Mesenchymal stem cell (in vitro differentiated cells and primary cell): Measurements from ENCODE around the gene MAEL.

Source experiments
- DNase-seq: peaks from one replicate; pipeline ENCODE4 v3.0.0-alpha.2; 2013
- H2AFZ ChIP-seq: one replicate; pipeline ENCODE4 v1.6.1; 2013; ENCODE audit warnings: low read depth, mild to moderate bottlenecking, control low read depth, inconsistent platforms, low read length, moderate library complexity
- H2AK5ac ChIP-seq: 2 replicates; pipeline ENCODE4 v1.6.1; 2013; ENCODE audit warnings: low read length, moderate library complexity, mild to moderate bottlenecking, inconsistent platforms; ENCODE audit not compliant: severe bottlenecking
- H2BK120ac ChIP-seq: one replicate; pipeline ENCODE4 v1.6.1; 2013; ENCODE audit warnings: low read depth, mild to moderate bottlenecking, inconsistent platforms, low read length, moderate library complexity
- H2BK12ac ChIP-seq, 2 experiments: one replicate each; pipeline ENCODE4 v1.6.1; 2013; ENCODE audit warnings: inconsistent platforms in 2 of 2, low read length in 2 of 2, mild to moderate bottlenecking in 2 of 2, moderate library complexity in 2 of 2, control low read depth in 1 of 2
- H2BK15ac ChIP-seq: one replicate; pipeline ENCODE4 v1.6.1; 2013; ENCODE audit warnings: mild to moderate bottlenecking, low read depth, inconsistent platforms; ENCODE audit not compliant: poor library complexity, severe bottlenecking
- H2BK5ac ChIP-seq: 2 replicates; pipeline ENCODE4 v1.6.1; 2013; ENCODE audit warnings: low read depth, mild to moderate bottlenecking, low read length, control low read depth, inconsistent platforms; ENCODE audit not compliant: poor library complexity, severe bottlenecking
- H3K14ac ChIP-seq, 2 experiments: one replicate each; pipeline ENCODE4 v1.6.1; 2013; ENCODE audit warnings: inconsistent platforms in 2 of 2, low read length in 2 of 2, control low read depth in 1 of 2, mild to moderate bottlenecking in 1 of 2, moderate library complexity in 1 of 2
- H3K18ac ChIP-seq, 2 experiments: one replicate each; pipeline ENCODE4 v1.6.1; 2013; ENCODE audit warnings: inconsistent platforms in 2 of 2, low read length in 2 of 2, control low read depth in 1 of 2, low read depth in 1 of 2, mild to moderate bottlenecking in 1 of 2
- H3K23ac ChIP-seq, 2 experiments: one replicate each; pipeline ENCODE4 v1.6.1; 2013; ENCODE audit warnings: inconsistent platforms in 2 of 2, low read length in 2 of 2, mild to moderate bottlenecking in 2 of 2, moderate library complexity in 2 of 2, control low read depth in 1 of 2
- H3K27ac ChIP-seq: 2 replicates; pipeline ENCODE4 v1.5.1; 2013; ENCODE audit warnings: mild to moderate bottlenecking, moderate library complexity, low read length, control low read depth, inconsistent platforms; ENCODE audit not compliant: poor library complexity, severe bottlenecking
- H3K27me3 ChIP-seq, 2 experiments: 2 replicates each; pipeline versions ENCODE4 v1.6.1 to v1.7.0; 2013; ENCODE audit warnings: low read length in 2 of 2, mild to moderate bottlenecking in 2 of 2, moderate library complexity in 2 of 2, control low read depth in 1 of 2, inconsistent platforms in 1 of 2; ENCODE audit not compliant: control insufficient read depth in 1 of 2, insufficient read depth in 1 of 2
- H3K36me3 ChIP-seq, 2 experiments: 2 replicates each; pipeline versions ENCODE4 v1.6.1 to v1.7.0; 2013; ENCODE audit warnings: low read length in 2 of 2, control low read depth in 1 of 2, inconsistent platforms in 1 of 2, low read depth in 1 of 2, mild to moderate bottlenecking in 1 of 2; ENCODE audit not compliant: insufficient read depth in 2 of 2, control insufficient read depth in 1 of 2
- H3K4ac ChIP-seq, 2 experiments: one replicate each; pipeline ENCODE4 v1.6.1; 2013; ENCODE audit warnings: inconsistent platforms in 2 of 2, low read length in 2 of 2, mild to moderate bottlenecking in 2 of 2, moderate library complexity in 2 of 2, control low read depth in 1 of 2, low read depth in 1 of 2
- H3K4me1 ChIP-seq: 2 replicates; pipeline ENCODE4 v1.6.1; 2013; ENCODE audit warnings: low read depth, low read length, control low read depth; ENCODE audit not compliant: control insufficient read depth, insufficient read depth
- H3K4me2 ChIP-seq: 2 replicates; pipeline ENCODE4 v1.6.1; 2013; ENCODE audit warnings: low read length, mild to moderate bottlenecking, inconsistent platforms; ENCODE audit not compliant: poor library complexity, severe bottlenecking
- H3K4me3 ChIP-seq, 2 experiments: 2 replicates each; pipeline versions ENCODE4 v1.5.1 to v1.7.0; 2013; ENCODE audit warnings: low read length in 2 of 2, mild to moderate bottlenecking in 2 of 2, control low read depth in 1 of 2, low read depth in 1 of 2; ENCODE audit not compliant: insufficient read depth in 1 of 2
- H3K79me1 ChIP-seq: replicated peaks from 2 replicates; pipeline ENCODE4 v1.6.1; 2013; ENCODE audit warnings: mild to moderate bottlenecking, control low read depth, low read length, inconsistent platforms; ENCODE audit not compliant: poor library complexity, severe bottlenecking
- H3K9ac ChIP-seq: 2 replicates; pipeline ENCODE4 v1.7.0; 2013; ENCODE audit warnings: mild to moderate bottlenecking, low read length, moderate library complexity
- H3K9me3 ChIP-seq: 2 replicates; pipeline ENCODE4 v1.7.0; 2013; ENCODE audit warnings: mild to moderate bottlenecking, low read length; ENCODE audit not compliant: control insufficient read depth
- H4K8ac ChIP-seq: one replicate; pipeline ENCODE4 v1.6.1; 2013; ENCODE audit warnings: inconsistent platforms, mild to moderate bottlenecking, low read length, moderate library complexity
- H4K91ac ChIP-seq: one replicate; pipeline ENCODE4 v1.6.1; 2013; ENCODE audit warnings: mild to moderate bottlenecking, low read length, inconsistent platforms
- WGBS: methylation state at CpG from one replicate; pipeline ENCODE4 v1.1.7; 2013; ENCODE audit warnings: mixed read lengths; 5-methylcytosine and 5-hydroxymethylcytosine counted together

MAEL gene

DNA sequence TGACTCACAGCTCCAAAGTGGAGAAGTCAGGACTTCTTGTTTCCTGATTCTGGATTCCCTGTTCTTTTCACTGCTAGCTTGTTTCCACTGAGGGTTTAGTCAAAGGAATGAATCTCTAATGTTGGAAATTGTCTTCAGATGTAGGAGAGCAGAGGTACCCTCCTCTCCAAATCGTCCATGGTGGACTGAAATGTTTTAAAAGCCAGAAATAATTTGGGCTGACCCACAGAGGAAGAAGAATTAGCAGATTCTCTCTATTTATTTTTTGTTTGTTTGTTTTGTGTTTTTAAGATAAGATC, 70.7 kb downstream of the MAEL start:
- Histone ChIP-seq H3K27ac (no peak overlapping the region), H3K4ac (no peak overlapping the region), H2BK15ac (no peak overlapping the region), H3K4me3 (no peak overlapping the region), H3K23ac (no peak overlapping the region), H2BK12ac (no peak overlapping the region), H3K9ac (peak overlapping the region; percentile 12), H2AK5ac (no peak overlapping the region), H3K27me3 (peaks cover 14 to 16% of the 10 kb centered on the region in 2 experiments), H3K18ac (no peak overlapping the region), H3K36me3 (no peaks in the 10 kb centered on the region), H3K4me2 (no peak overlapping the region), H3K14ac (no peak overlapping the region), H2BK5ac (no peak overlapping the region), H2AFZ (no peak overlapping the region), H4K91ac (no peak overlapping the region), H3K9me3 (no peaks in the 10 kb centered on the region), H3K79me1 (no peaks in the 10 kb centered on the region), H4K8ac (no peak overlapping the region), H2BK120ac (no peak overlapping the region), H3K4me1 (peaks cover 6% of the 10 kb centered on the region)
- WGBS = 69% methylated on average over 1 of the region's 1 CpG
- no peak for DNase-seq

- Histone ChIP-seq H3K4me1 (peaks cover 6% of the 10 kb centered on the region), H3K4me3 (no peak overlapping the region), H2AFZ (no peak overlapping the region), H3K9me3 (no peaks in the 10 kb centered on the region), H2BK15ac (no peak overlapping the region), H4K8ac (no peak overlapping the region), H4K91ac (no peak overlapping the region), H3K4me2 (no peak overlapping the region), H3K27me3 (peaks cover 14 to 16% of the 10 kb centered on the region in 2 experiments), H3K14ac (no peak overlapping the region), H3K9ac (no peak overlapping the region), H2BK120ac (no peak overlapping the region), H2BK5ac (no peak overlapping the region), H3K23ac (no peak overlapping the region), H2AK5ac (no peak overlapping the region), H2BK12ac (no peak overlapping the region), H3K18ac (no peak overlapping the region), H3K36me3 (no peaks in the 10 kb centered on the region), H3K4ac (no peak overlapping the region), H3K27ac (no peak overlapping the region), H3K79me1 (no peaks in the 10 kb centered on the region)
- DNase-seq = peak; percentile 6
- WGBS = 81% methylated on average over 10 of the region's 10 CpGs
These were observed 71.3 kb downstream of the MAEL start for GRCh38 chr1:167060141-167061072.

- no peak overlapping the region for H4K91ac ChIP-seq
- H3K9ac ChIP-seq = no peak overlapping the region
- no peak overlapping the region for H4K8ac ChIP-seq
- H2AFZ ChIP-seq = no peak overlapping the region
- DNase-seq = no peak
- H3K27ac ChIP-seq = no peak overlapping the region
- no peak overlapping the region for H2AK5ac ChIP-seq
- no peak overlapping the region for H3K14ac ChIP-seq
- H3K36me3 ChIP-seq = no peaks in the 10 kb centered on the region
- H3K79me1 ChIP-seq = no peaks in the 10 kb centered on the region
- H2BK15ac ChIP-seq = no peak overlapping the region
- peaks cover 6% of the 10 kb centered on the region for H3K4me1 ChIP-seq
- peaks cover 13 to 18% of the 10 kb centered on the region in 2 experiments for H3K27me3 ChIP-seq
- H3K4ac ChIP-seq = no peak overlapping the region
- WGBS = 90% methylated on average over 3 of the region's 3 CpGs
- no peak overlapping the region for H3K18ac ChIP-seq
- H2BK120ac ChIP-seq = no peak overlapping the region
- H3K4me3 ChIP-seq = no peak overlapping the region
- H3K23ac ChIP-seq = no peak overlapping the region
- H2BK12ac ChIP-seq = no peak overlapping the region
- H3K9me3 ChIP-seq = no peaks in the 10 kb centered on the region
- no peak overlapping the region for H3K4me2 ChIP-seq
- H2BK5ac ChIP-seq = no peak overlapping the region
These were observed 72.0 kb downstream of the MAEL start for GRCh38 chr1:167061073-167061464.

- H3K9ac ChIP-seq = no peak overlapping the region
- no peak for DNase-seq
- no peak overlapping the region for H3K18ac ChIP-seq
- peaks cover 17 to 29% of the 10 kb centered on the region in 2 experiments for H3K27me3 ChIP-seq
- no peak overlapping the region for H4K8ac ChIP-seq
- H3K27ac ChIP-seq = no peak overlapping the region
- no peak overlapping the region for H3K4ac ChIP-seq
- H3K36me3 ChIP-seq = peaks cover 0 to 2% of the 10 kb centered on the region in 2 experiments
- no peak overlapping the region for H2AK5ac ChIP-seq
- H2BK12ac ChIP-seq = no peak overlapping the region
- H3K9me3 ChIP-seq = no peaks in the 10 kb centered on the region
- 95% methylated on average over 5 of the region's 9 CpGs for WGBS
- H3K4me1 ChIP-seq = no peaks in the 10 kb centered on the region
- no peak overlapping the region for H3K23ac ChIP-seq
- H2AFZ ChIP-seq = no peak overlapping the region
- no peak overlapping the region for H2BK120ac ChIP-seq
- H3K79me1 ChIP-seq = no peaks in the 10 kb centered on the region
- H3K4me2 ChIP-seq = no peak overlapping the region
- H3K14ac ChIP-seq = no peak overlapping the region
- H2BK15ac ChIP-seq = no peak overlapping the region
- H4K91ac ChIP-seq = no peak overlapping the region
- no peak overlapping the region for H2BK5ac ChIP-seq
- H3K4me3 ChIP-seq = no peak overlapping the region
These were observed 75.5 kb downstream of the MAEL start for GRCh38 chr1:167064621-167065020.
